Measurements from ENCODE around the gene ARHGAP45. TPM values are rescaled to one million over a fixed set of nuclear protein-coding genes. Genes with fewer than 3 reads are reported as not detected.

ARHGAP45 gene
- total and polyA plus RNA-seq, 9 of the 15 experiments (the other 6 are each of a cell fraction or from before 2014, with no cell fraction given) = 0.08 to 22.1 (median 4.2) TPM

DNA sequence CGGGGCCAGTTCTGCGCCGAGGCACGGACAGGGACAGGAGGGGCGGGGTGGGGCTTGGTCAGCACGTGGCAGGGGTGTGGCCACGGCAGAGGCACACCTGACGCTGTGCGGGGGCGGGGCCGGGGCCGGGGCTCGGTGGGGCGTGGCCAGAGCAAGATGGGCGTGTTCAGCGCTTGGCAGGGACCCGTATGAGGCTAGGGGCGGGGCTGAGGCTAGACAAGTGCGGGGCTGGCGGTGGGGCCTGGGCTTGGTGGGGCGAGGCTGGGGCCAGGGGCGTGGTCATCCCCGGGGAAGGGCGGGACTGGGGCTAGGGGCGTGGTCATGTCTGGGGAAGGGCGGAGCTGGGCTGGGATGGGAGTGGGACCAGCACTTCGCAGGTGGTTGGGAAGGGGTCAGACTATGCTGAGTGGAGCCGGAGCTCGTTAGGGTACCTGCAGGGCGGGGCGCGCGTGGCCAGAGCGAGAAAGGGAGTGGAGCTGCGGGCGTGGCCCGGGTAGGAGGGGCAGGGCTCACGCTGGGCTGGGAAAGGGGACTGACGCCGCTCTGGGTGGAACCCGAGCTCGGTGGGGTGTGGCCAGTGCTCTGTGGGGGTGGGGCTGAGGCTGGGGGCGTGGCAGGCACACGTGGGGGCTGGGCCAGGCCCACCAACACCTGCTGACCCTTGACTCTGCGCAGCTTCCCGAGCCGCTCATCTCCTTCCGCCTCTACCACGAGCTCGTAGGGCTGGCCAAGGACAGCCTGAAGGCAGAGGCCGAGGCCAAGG is 15.4 kb downstream of the ARHGAP45 start (continued):
- TF ChIP-seq FOXO4 (CRISPR knock-in tag; IDR thresholded peaks at IDR 0.05) (no peak), ZNF511 (CRISPR knock-in tag; IDR thresholded peaks at IDR 0.05) (peak; percentile 87), ATF7 (IDR thresholded peaks at IDR 0.05) (peak; percentile 28; the same call in 1 of the 2 replicates), HES1 (IDR thresholded peaks at IDR 0.05; ENCODE audit: low read depth) (0 out of 2 replicates have a peak, but pooled peaks have one; percentile 19), NRF1 (conservative IDR thresholded peaks at IDR 0.05 in 1 of 2, IDR thresholded peaks at IDR 0.05 in 1 of 2) (peak; percentile 58 to 66), ZNF239 (CRISPR knock-in tag; IDR thresholded peaks at IDR 0.05) (no peak), ZBTB7A (IDR thresholded peaks at IDR 0.05; ENCODE audit: borderline replicate concordance, control insufficient read depth, low read depth, low read length) (peak; percentile 53; the same call in 1 of the 2 replicates), USF2 (CRISPR knock-in tag; IDR thresholded peaks at IDR 0.05) (peak; percentile 71), NFIC (IDR thresholded peaks at IDR 0.05) (no peak), HMGN3 (IDR thresholded peaks at IDR 0.05; ENCODE audit: borderline replicate concordance, extremely low read depth, insufficient read length, low read depth, low read length) (peak; percentile 78), MYC (IDR thresholded peaks at IDR 0.05; ENCODE audit: low read depth, low read length) (peak; percentile 53), MYC (CRISPR knock-in tag; IDR thresholded peaks at IDR 0.05; ENCODE audit: borderline replicate concordance, low read depth) (no peak), CEBPG (CRISPR knock-in tag; IDR thresholded peaks at IDR 0.05) (peak; percentile 23; the same call in 1 of the 2 replicates), CEBPG (tag; conservative IDR thresholded peaks at IDR 0.05 in 1 of 2, IDR thresholded peaks at IDR 0.05 in 1 of 2) (no peak)
- TF ChIP-seq, protein P1, sequence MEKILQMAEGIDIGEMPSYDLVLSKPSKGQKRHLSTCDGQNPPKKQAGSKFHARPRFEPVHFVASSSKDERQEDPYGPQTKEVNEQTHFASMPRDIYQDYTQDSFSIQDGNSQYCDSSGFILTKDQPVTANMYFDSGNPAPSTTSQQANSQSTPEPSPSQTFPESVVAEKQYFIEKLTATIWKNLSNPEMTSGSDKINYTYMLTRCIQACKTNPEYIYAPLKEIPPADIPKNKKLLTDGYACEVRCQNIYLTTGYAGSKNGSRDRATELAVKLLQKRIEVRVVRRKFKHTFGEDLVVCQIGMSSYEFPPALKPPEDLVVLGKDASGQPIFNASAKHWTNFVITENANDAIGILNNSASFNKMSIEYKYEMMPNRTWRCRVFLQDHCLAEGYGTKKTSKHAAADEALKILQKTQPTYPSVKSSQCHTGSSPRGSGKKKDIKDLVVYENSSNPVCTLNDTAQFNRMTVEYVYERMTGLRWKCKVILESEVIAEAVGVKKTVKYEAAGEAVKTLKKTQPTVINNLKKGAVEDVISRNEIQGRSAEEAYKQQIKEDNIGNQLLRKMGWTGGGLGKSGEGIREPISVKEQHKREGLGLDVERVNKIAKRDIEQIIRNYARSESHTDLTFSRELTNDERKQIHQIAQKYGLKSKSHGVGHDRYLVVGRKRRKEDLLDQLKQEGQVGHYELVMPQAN (IDR thresholded peaks at IDR 0.05; ENCODE audit: borderline replicate concordance) = peak; percentile 89
- TF ChIP-seq, protein P2, sequence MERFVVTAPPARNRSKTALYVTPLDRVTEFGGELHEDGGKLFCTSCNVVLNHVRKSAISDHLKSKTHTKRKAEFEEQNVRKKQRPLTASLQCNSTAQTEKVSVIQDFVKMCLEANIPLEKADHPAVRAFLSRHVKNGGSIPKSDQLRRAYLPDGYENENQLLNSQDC (CRISPR knock-in tag; IDR thresholded peaks at IDR 0.05) = no peak
- TF ChIP-seq, protein P3, sequence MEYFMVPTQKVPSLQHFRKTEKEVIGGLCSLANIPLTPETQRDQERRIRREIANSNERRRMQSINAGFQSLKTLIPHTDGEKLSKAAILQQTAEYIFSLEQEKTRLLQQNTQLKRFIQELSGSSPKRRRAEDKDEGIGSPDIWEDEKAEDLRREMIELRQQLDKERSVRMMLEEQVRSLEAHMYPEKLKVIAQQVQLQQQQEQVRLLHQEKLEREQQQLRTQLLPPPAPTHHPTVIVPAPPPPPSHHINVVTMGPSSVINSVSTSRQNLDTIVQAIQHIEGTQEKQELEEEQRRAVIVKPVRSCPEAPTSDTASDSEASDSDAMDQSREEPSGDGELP (CRISPR knock-in tag; IDR thresholded peaks at IDR 0.05; ENCODE audit: borderline replicate concordance) = peak; percentile 69; the same call in 1 of the 2 replicates
